Mesenchymal stem cell (in vitro differentiated cells and primary cell): ENCODE data around the gene RNF220.

ENCODE experiments used
- DNase-seq: peaks from one replicate; pipeline ENCODE4 v3.0.0-alpha.2; 2013
- H2AFZ ChIP-seq: one replicate; pipeline ENCODE4 v1.6.1; 2013; ENCODE audit warnings: low read depth, mild to moderate bottlenecking, control low read depth, inconsistent platforms, low read length, moderate library complexity
- H2AK5ac ChIP-seq: 2 replicates; pipeline ENCODE4 v1.6.1; 2013; ENCODE audit warnings: low read length, moderate library complexity, mild to moderate bottlenecking, inconsistent platforms; ENCODE audit not compliant: severe bottlenecking
- H2BK120ac ChIP-seq: one replicate; pipeline ENCODE4 v1.6.1; 2013; ENCODE audit warnings: low read depth, mild to moderate bottlenecking, inconsistent platforms, low read length, moderate library complexity
- H2BK12ac ChIP-seq, 2 experiments: one replicate each; pipeline ENCODE4 v1.6.1; 2013; ENCODE audit warnings: inconsistent platforms in 2 of 2, low read length in 2 of 2, mild to moderate bottlenecking in 2 of 2, moderate library complexity in 2 of 2, control low read depth in 1 of 2
- H2BK15ac ChIP-seq: one replicate; pipeline ENCODE4 v1.6.1; 2013; ENCODE audit warnings: mild to moderate bottlenecking, low read depth, inconsistent platforms; ENCODE audit not compliant: poor library complexity, severe bottlenecking
- H2BK5ac ChIP-seq: 2 replicates; pipeline ENCODE4 v1.6.1; 2013; ENCODE audit warnings: low read depth, mild to moderate bottlenecking, low read length, control low read depth, inconsistent platforms; ENCODE audit not compliant: poor library complexity, severe bottlenecking
- H3K14ac ChIP-seq, 2 experiments: one replicate each; pipeline ENCODE4 v1.6.1; 2013; ENCODE audit warnings: inconsistent platforms in 2 of 2, low read length in 2 of 2, control low read depth in 1 of 2, mild to moderate bottlenecking in 1 of 2, moderate library complexity in 1 of 2
- H3K18ac ChIP-seq, 2 experiments: one replicate each; pipeline ENCODE4 v1.6.1; 2013; ENCODE audit warnings: inconsistent platforms in 2 of 2, low read length in 2 of 2, control low read depth in 1 of 2, low read depth in 1 of 2, mild to moderate bottlenecking in 1 of 2
- H3K23ac ChIP-seq, 2 experiments: one replicate each; pipeline ENCODE4 v1.6.1; 2013; ENCODE audit warnings: inconsistent platforms in 2 of 2, low read length in 2 of 2, mild to moderate bottlenecking in 2 of 2, moderate library complexity in 2 of 2, control low read depth in 1 of 2
- H3K27ac ChIP-seq: 2 replicates; pipeline ENCODE4 v1.5.1; 2013; ENCODE audit warnings: mild to moderate bottlenecking, moderate library complexity, low read length, control low read depth, inconsistent platforms; ENCODE audit not compliant: poor library complexity, severe bottlenecking
- H3K27me3 ChIP-seq, 2 experiments: 2 replicates each; pipeline versions ENCODE4 v1.6.1 to v1.7.0; 2013; ENCODE audit warnings: low read length in 2 of 2, mild to moderate bottlenecking in 2 of 2, moderate library complexity in 2 of 2, control low read depth in 1 of 2, inconsistent platforms in 1 of 2; ENCODE audit not compliant: control insufficient read depth in 1 of 2, insufficient read depth in 1 of 2
- H3K36me3 ChIP-seq, 2 experiments: 2 replicates each; pipeline versions ENCODE4 v1.6.1 to v1.7.0; 2013; ENCODE audit warnings: low read length in 2 of 2, control low read depth in 1 of 2, inconsistent platforms in 1 of 2, low read depth in 1 of 2, mild to moderate bottlenecking in 1 of 2; ENCODE audit not compliant: insufficient read depth in 2 of 2, control insufficient read depth in 1 of 2
- H3K4ac ChIP-seq, 2 experiments: one replicate each; pipeline ENCODE4 v1.6.1; 2013; ENCODE audit warnings: inconsistent platforms in 2 of 2, low read length in 2 of 2, mild to moderate bottlenecking in 2 of 2, moderate library complexity in 2 of 2, control low read depth in 1 of 2, low read depth in 1 of 2
- H3K4me1 ChIP-seq: 2 replicates; pipeline ENCODE4 v1.6.1; 2013; ENCODE audit warnings: low read depth, low read length, control low read depth; ENCODE audit not compliant: control insufficient read depth, insufficient read depth
- H3K4me2 ChIP-seq: 2 replicates; pipeline ENCODE4 v1.6.1; 2013; ENCODE audit warnings: low read length, mild to moderate bottlenecking, inconsistent platforms; ENCODE audit not compliant: poor library complexity, severe bottlenecking
- H3K4me3 ChIP-seq, 2 experiments: 2 replicates each; pipeline versions ENCODE4 v1.5.1 to v1.7.0; 2013; ENCODE audit warnings: low read length in 2 of 2, mild to moderate bottlenecking in 2 of 2, control low read depth in 1 of 2, low read depth in 1 of 2; ENCODE audit not compliant: insufficient read depth in 1 of 2
- H3K79me1 ChIP-seq: replicated peaks from 2 replicates; pipeline ENCODE4 v1.6.1; 2013; ENCODE audit warnings: mild to moderate bottlenecking, control low read depth, low read length, inconsistent platforms; ENCODE audit not compliant: poor library complexity, severe bottlenecking
- H3K9ac ChIP-seq: 2 replicates; pipeline ENCODE4 v1.7.0; 2013; ENCODE audit warnings: mild to moderate bottlenecking, low read length, moderate library complexity
- H3K9me3 ChIP-seq: 2 replicates; pipeline ENCODE4 v1.7.0; 2013; ENCODE audit warnings: mild to moderate bottlenecking, low read length; ENCODE audit not compliant: control insufficient read depth
- H4K8ac ChIP-seq: one replicate; pipeline ENCODE4 v1.6.1; 2013; ENCODE audit warnings: inconsistent platforms, mild to moderate bottlenecking, low read length, moderate library complexity
- H4K91ac ChIP-seq: one replicate; pipeline ENCODE4 v1.6.1; 2013; ENCODE audit warnings: mild to moderate bottlenecking, low read length, inconsistent platforms
- WGBS: methylation state at CpG from one replicate; pipeline ENCODE4 v1.1.7; 2013; ENCODE audit warnings: mixed read lengths; 5-methylcytosine and 5-hydroxymethylcytosine counted together

The RNF220 gene

DNA sequence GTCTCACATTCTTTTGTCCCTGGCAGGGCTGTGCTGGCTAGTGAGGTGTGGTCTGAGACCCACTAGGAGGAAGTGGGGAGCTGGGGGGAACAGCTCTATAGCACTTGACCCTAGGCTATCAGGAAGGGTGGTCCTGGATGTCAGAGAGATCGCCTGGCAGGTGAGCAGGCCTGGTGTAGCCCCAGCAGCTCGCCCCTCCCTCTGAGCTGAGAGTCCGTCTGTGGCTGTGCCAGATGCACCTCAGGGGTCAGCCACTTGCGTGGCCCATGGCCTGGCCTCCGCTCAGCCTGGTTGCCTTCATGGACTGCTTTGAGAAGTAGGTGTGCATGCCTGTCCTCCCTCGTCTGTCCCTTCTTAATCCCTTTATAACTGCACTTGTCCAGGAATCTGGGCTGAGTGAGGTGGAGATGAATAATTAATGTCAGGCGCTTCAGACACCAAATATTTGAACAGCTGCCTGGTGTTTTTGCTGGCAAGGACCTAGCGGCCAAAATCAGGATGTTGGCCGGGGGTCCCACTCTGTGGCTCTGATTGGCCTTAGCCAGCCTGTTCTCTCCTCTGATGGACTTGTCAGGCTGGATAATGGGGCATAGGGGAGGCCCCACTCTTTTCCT lies 238.8 kb downstream of the RNF220 start:
- no peak overlapping the region for H3K27ac ChIP-seq
- peaks cover 80 to 85% of the 10 kb centered on the region in 2 experiments for H3K36me3 ChIP-seq
- H2AFZ ChIP-seq, result no peak overlapping the region
- H3K4ac ChIP-seq, result no peak overlapping the region
- no peak overlapping the region for H3K4me3 ChIP-seq
- H3K4me1 ChIP-seq, result peaks cover 3% of the 10 kb centered on the region
- no peak overlapping the region for H4K91ac ChIP-seq
- H4K8ac ChIP-seq, result no peak overlapping the region
- no peak overlapping the region for H2BK120ac ChIP-seq
- H3K27me3 ChIP-seq, result no peaks in the 10 kb centered on the region
- H2BK15ac ChIP-seq, result no peak overlapping the region
- WGBS, result 95% methylated on average over 8 of the region's 9 CpGs
- no peaks in the 10 kb centered on the region for H3K9me3 ChIP-seq
- H2BK5ac ChIP-seq, result no peak overlapping the region
- H3K14ac ChIP-seq, result no peak overlapping the region
- H2BK12ac ChIP-seq, result no peak overlapping the region
- H3K18ac ChIP-seq, result no peak overlapping the region
- H3K79me1 ChIP-seq, result peaks cover 61% of the 10 kb centered on the region
- no peak overlapping the region for H3K9ac ChIP-seq
- no peak overlapping the region for H2AK5ac ChIP-seq
- no peak overlapping the region for H3K23ac ChIP-seq
- DNase-seq, result no peak
- H3K4me2 ChIP-seq, result no peak overlapping the region

DNA sequence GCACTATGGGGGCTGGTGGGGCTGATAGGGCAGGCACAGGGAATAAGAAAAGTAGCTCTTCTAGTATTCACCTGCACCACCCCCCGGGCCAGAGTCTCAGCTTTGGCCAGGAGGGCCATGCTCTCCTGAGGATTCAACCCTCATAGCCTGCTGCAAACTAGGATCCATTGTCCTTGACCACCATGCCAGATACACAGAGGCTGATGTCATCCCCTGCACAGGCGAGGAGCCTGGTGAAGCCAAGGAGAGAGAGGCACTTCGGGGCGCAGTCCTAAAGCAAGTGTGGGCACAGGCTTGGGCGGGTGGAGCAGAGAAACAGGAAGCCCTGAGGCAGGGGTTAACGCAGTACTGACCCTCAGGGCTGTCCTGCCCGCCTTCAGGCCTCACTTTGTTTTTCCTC lies 239.8 kb downstream of the RNF220 start:
- Histone ChIP-seq H3K9me3 (no peaks in the 10 kb centered on the region), H2BK120ac (no peak overlapping the region), H2AK5ac (no peak overlapping the region), H3K36me3 (peaks cover 81 to 88% of the 10 kb centered on the region in 2 experiments), H4K91ac (peak overlapping the region; percentile 1), H3K4me2 (no peak overlapping the region), H3K4me1 (peaks cover 5% of the 10 kb centered on the region), H4K8ac (no peak overlapping the region), H2BK15ac (no peak overlapping the region), H3K4me3 (peak overlapping the region in 1 of 2 experiments; percentile 0), H2AFZ (no peak overlapping the region), H3K4ac (no peak overlapping the region), H3K79me1 (peaks cover 56% of the 10 kb centered on the region), H3K18ac (no peak overlapping the region), H3K27ac (no peak overlapping the region), H3K9ac (peak overlapping the region; percentile 42), H2BK5ac (no peak overlapping the region), H3K23ac (no peak overlapping the region), H3K14ac (no peak overlapping the region), H3K27me3 (no peaks in the 10 kb centered on the region), H2BK12ac (no peak overlapping the region)
- DNase-seq, result no peak
- 91% methylated on average over 5 of the region's 7 CpGs for WGBS

DNA sequence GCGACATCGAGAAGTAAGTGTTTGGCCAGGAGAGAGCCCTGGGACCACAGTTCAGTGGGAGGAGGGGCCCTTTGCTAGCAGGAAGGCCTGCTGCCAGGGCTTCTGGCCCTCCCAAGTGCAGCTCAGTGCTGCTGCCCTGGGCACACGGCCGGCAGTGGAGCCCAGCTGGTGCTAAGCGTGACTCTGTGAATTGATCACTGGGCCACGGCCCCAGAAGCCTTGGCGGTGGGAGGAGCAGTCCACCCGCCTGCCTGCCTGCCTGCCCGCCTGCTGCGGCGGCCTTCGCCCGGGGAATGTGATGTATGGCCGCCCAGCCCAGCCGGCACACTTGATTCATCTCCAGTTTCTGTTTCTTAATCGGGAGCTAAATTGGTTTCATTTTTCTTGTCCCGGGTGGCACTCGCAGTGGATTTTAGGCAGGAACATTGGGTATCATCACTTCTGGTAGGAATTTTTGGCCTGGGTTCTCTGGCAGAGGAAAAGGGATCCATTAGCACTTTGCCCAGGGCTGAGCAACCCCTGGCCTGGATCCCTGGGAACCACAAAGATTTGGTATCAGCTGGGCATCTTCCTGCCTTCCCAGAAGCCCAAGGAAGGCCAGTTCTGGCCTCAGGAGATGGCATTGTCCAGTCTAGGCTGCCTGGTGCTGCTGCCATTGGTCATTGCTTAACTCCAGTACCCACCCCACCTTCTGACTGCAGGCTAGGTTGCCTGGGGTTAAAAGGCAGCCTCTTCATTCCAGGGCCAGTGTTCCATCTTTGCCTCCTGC lies 240.6 kb downstream of the RNF220 start:
- Histone ChIP-seq H3K27ac (no peak overlapping the region), H3K36me3 (peaks cover 81 to 88% of the 10 kb centered on the region in 2 experiments), H2AK5ac (no peak overlapping the region), H2BK12ac (no peak overlapping the region), H3K4me3 (peak overlapping the region in 1 of 2 experiments; percentile 0), H2BK5ac (no peak overlapping the region), H2BK120ac (no peak overlapping the region), H3K27me3 (no peaks in the 10 kb centered on the region), H3K14ac (no peak overlapping the region), H3K4me2 (no peak overlapping the region), H4K8ac (no peak overlapping the region), H3K79me1 (peaks cover 53% of the 10 kb centered on the region), H3K4ac (no peak overlapping the region), H2BK15ac (no peak overlapping the region), H2AFZ (no peak overlapping the region), H3K9ac (peak overlapping the region; percentile 42), H4K91ac (no peak overlapping the region), H3K9me3 (no peaks in the 10 kb centered on the region), H3K23ac (no peak overlapping the region), H3K18ac (no peak overlapping the region), H3K4me1 (peaks cover 7% of the 10 kb centered on the region)
- WGBS, result 91% methylated on average over 18 of the region's 18 CpGs
- no peak for DNase-seq

DNA sequence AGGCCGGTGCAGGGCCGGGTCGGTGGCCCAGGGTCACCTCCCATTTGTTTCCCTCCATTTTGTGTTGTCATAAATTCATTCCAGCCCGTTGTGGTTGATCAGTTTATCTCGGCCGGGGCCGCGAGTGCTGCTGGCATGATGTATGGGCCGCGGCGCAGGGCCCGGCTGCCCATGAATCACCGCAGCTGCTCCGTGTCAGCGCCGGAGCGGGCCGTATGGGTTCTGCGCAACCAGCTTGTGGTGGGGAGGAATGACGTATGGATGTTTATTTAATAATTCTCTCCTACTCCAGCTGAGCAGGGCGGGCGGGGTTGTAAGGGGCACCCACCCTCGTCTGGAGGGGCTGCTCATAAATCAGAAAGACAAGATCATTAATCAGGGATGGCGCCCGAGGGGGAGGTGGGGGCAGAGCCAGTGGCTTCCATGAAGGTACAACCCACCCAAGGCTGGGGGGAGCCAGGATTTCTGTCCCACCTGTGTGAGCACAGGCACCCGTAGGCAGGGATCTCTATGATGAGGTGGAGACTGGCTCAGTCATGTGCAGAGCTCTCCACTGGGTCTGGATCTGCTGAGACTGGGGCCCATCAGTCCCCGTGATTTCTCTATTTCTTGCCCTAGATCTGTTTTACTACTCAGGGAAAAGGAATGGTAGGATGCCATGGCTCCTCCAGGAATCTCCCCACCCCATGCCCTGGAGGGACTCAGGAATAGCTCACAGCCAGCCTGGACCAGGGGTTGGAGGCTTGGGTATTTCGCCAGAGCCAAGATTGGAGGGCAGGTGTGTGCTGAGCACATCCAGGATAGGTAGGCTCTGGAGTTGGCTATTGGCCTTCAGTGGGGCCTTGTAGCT lies 241.4 kb downstream of the RNF220 start:
- peaks cover 48% of the 10 kb centered on the region for H3K79me1 ChIP-seq
- H4K91ac ChIP-seq, result no peak overlapping the region
- no peak overlapping the region for H2BK12ac ChIP-seq
- no peak overlapping the region for H3K27ac ChIP-seq
- no peak overlapping the region for H3K18ac ChIP-seq
- no peak overlapping the region for H3K4me2 ChIP-seq
- no peak overlapping the region for H4K8ac ChIP-seq
- H2BK15ac ChIP-seq, result no peak overlapping the region
- no peak overlapping the region for H3K14ac ChIP-seq
- H3K27me3 ChIP-seq, result no peaks in the 10 kb centered on the region
- no peak overlapping the region for H3K4me3 ChIP-seq
- H3K9me3 ChIP-seq, result no peaks in the 10 kb centered on the region
- H3K9ac ChIP-seq, result peak overlapping the region; percentile 13
- peaks cover 82 to 90% of the 10 kb centered on the region in 2 experiments for H3K36me3 ChIP-seq
- no peak overlapping the region for H2BK5ac ChIP-seq
- no peak overlapping the region for H2BK120ac ChIP-seq
- peaks cover 7% of the 10 kb centered on the region for H3K4me1 ChIP-seq
- H3K4ac ChIP-seq, result no peak overlapping the region
- no peak overlapping the region for H2AK5ac ChIP-seq
- no peak overlapping the region for H2AFZ ChIP-seq
- WGBS, result 90% methylated on average over 27 of the region's 28 CpGs
- no peak for DNase-seq
- no peak overlapping the region for H3K23ac ChIP-seq
